GM23338 (cell line): ENCODE measurements around the gene COA6. TPM values are rescaled to one million over a fixed set of nuclear protein-coding genes. Genes with fewer than 3 reads are reported as not detected.

Experiments
- ATAC-seq: fragments of 200-7000 bp; cut with Tn5 transposase; 3 replicates; pipeline ENCODE4 v1.9.1; 2020
- DNase-seq: peaks from one replicate; pipeline ENCODE4 v3.0.0-alpha.2; 2015; ENCODE audit warnings: low spot score
- H2AFZ ChIP-seq: fragments of 200-600 bp; sonication (generic); 2 replicates; pipeline ENCODE4 v1.8.0; 2016; ENCODE audit warnings: antibody characterized with exemption, mild to moderate bottlenecking, moderate library complexity
- H3F3A ChIP-seq: fragments of 200-600 bp; sonication (generic); replicated peaks from 2 replicates; pipeline ENCODE4 v1.8.0; 2017; ENCODE audit warnings: antibody characterized with exemption, mixed run types, low read depth
- H3K27ac ChIP-seq: fragments of 200-600 bp; sonication (generic); 2 replicates; pipeline ENCODE4 v1.6.1; 2016; ENCODE audit warnings: low read depth
- H3K27me3 ChIP-seq: fragments of 200-600 bp; sonication (generic); 2 replicates; pipeline ENCODE4 v1.8.0; 2016; ENCODE audit warnings: mild to moderate bottlenecking, mixed run types, moderate library complexity; ENCODE audit not compliant: insufficient read depth
- H3K36me3 ChIP-seq: fragments of 200-600 bp; sonication (generic); 2 replicates; pipeline ENCODE4 v1.8.0; 2016; ENCODE audit warnings: mild to moderate bottlenecking; ENCODE audit not compliant: insufficient read depth
- H3K4me1 ChIP-seq: fragments of 200-600 bp; sonication (generic); 2 replicates; pipeline ENCODE4 v1.8.0; 2016; ENCODE audit warnings: mild to moderate bottlenecking, moderate library complexity; ENCODE audit not compliant: insufficient read depth
- H3K4me2 ChIP-seq: fragments of 200-600 bp; sonication (generic); 2 replicates; pipeline ENCODE4 v1.7.1; 2017; ENCODE audit warnings: mixed run types
- H3K4me3 ChIP-seq: fragments of 200-600 bp; sonication (generic); 2 replicates; pipeline ENCODE4 v1.6.1; 2016; ENCODE audit warnings: mixed run types
- H3K79me2 ChIP-seq: fragments of 200-600 bp; sonication (generic); replicated peaks from 2 replicates; pipeline ENCODE4 v1.8.0; 2017; ENCODE audit warnings: mild to moderate bottlenecking; ENCODE audit not compliant: insufficient read depth
- H3K9me2 ChIP-seq: fragments of 200-600 bp; sonication (generic); 2 replicates; pipeline ENCODE4 v1.8.0; 2017; ENCODE audit not compliant: insufficient read depth
- H4K20me1 ChIP-seq: fragments of 200-600 bp; sonication (generic); replicated peaks from 2 replicates; pipeline ENCODE4 v1.8.0; 2017; ENCODE audit warnings: mild to moderate bottlenecking; ENCODE audit not compliant: insufficient read depth
- H3K27ac Mint-ChIP-seq: 2 replicates; pipeline ENCODE4 v1.8.0; 2020; ENCODE audit warnings: inconsistent platforms, mild to moderate bottlenecking, moderate library complexity, mixed read lengths
- H3K27me3 Mint-ChIP-seq: 3 replicates; pipeline ENCODE4 v1.8.0; 2022; ENCODE audit warnings: low read depth, mild to moderate bottlenecking, moderate library complexity, mixed read lengths, inconsistent platforms; ENCODE audit not compliant: insufficient read depth, poor library complexity
- H3K36me3 Mint-ChIP-seq: 3 replicates; pipeline ENCODE4 v1.8.0; 2021; ENCODE audit warnings: low read depth, mild to moderate bottlenecking, inconsistent platforms, moderate library complexity, mixed read lengths
- H3K4me1 Mint-ChIP-seq: 3 replicates; pipeline ENCODE4 v1.8.0; 2020; ENCODE audit warnings: mild to moderate bottlenecking, inconsistent platforms, mixed read lengths
- H3K4me3 Mint-ChIP-seq: 3 replicates; pipeline ENCODE4 v1.8.0; 2021; ENCODE audit warnings: moderate library complexity, mild to moderate bottlenecking, inconsistent platforms, mixed read lengths
- H3K9me3 Mint-ChIP-seq: 3 replicates; pipeline ENCODE4 v1.8.0; 2020; ENCODE audit warnings: moderate library complexity, mild to moderate bottlenecking, inconsistent platforms, mixed read lengths
- CREB1 ChIP-seq: fragments of 250-450 bp; sonication (Bioruptor Pico); IDR thresholded peaks from 2 replicates; pipeline ENCODE4 v1.5.0; 2020; ENCODE audit warnings: low read depth, mild to moderate bottlenecking, moderate library complexity
- CTCF ChIP-seq, 2 experiments: fragments of 200-600 bp in 1 of 2; sonication (generic) in 1 of 2; conservative IDR thresholded peaks; 2 replicates each; pipeline versions ENCODE4 v1.5.1 to v1.6.1; 2016 to 2017; ENCODE audit warnings: antibody characterized with exemption in 2 of 2, low read depth in 2 of 2, mild to moderate bottlenecking in 2 of 2, moderate library complexity in 1 of 2
- ETS1 ChIP-seq: IDR thresholded peaks from 2 replicates; pipeline ENCODE4 v1.6.1; 2016; ENCODE audit warnings: antibody characterized with exemption
- EZH2 ChIP-seq: fragments of 200-600 bp; sonication (generic); IDR thresholded peaks from one replicate; pipeline ENCODE4 v1.8.0; 2017; ENCODE audit warnings: antibody characterized with exemption, mild to moderate bottlenecking, low read depth; ENCODE audit not compliant: unreplicated experiment
- EZH2phosphoT487 ChIP-seq: fragments of 200-600 bp; sonication (generic); IDR thresholded peaks from one replicate; pipeline ENCODE4 v1.8.1; 2018; ENCODE audit warnings: antibody characterized with exemption; ENCODE audit not compliant: unreplicated experiment
- JUNB ChIP-seq: IDR thresholded peaks from one replicate; pipeline ENCODE4 v1.6.1; 2016; ENCODE audit warnings: antibody characterized with exemption; ENCODE audit not compliant: unreplicated experiment
- NANOG ChIP-seq: IDR thresholded peaks from 2 replicates; pipeline ENCODE4 v1.6.1; 2016; ENCODE audit warnings: antibody characterized with exemption, borderline replicate concordance
- POLR2AphosphoS5 ChIP-seq: IDR thresholded peaks from 2 replicates; pipeline ENCODE4 v1.6.1; 2016; ENCODE audit warnings: antibody characterized with exemption, low read depth
- REST ChIP-seq: IDR thresholded peaks from one replicate; pipeline ENCODE4 v1.6.1; 2018; ENCODE audit warnings: antibody characterized with exemption; ENCODE audit not compliant: unreplicated experiment
- STAT1 ChIP-seq: IDR thresholded peaks from one replicate; pipeline ENCODE4 v1.6.1; 2016; ENCODE audit warnings: antibody characterized with exemption; ENCODE audit not compliant: unreplicated experiment
- ZNF114 ChIP-seq: fragments of 250-450 bp; sonication (Bioruptor Pico); IDR thresholded peaks from 2 replicates; pipeline ENCODE4 v1.5.0; 2020; ENCODE audit warnings: mild to moderate bottlenecking, moderate library complexity
- ZNF331 ChIP-seq: fragments of 250-450 bp; sonication (Bioruptor Pico); IDR thresholded peaks from 2 replicates; pipeline ENCODE4 v1.5.0; 2020; ENCODE audit warnings: low read depth, mild to moderate bottlenecking, moderate library complexity
- polyA plus RNA-seq: library from polyadenylated mRNA; unstranded; fragments of >200 nt; fragmentation: Nextera tagmentation; extraction: Ambion mirVana; gene quantifications from 2 replicates; pipeline ENCODE4 v1.2.1, GENCODE V29; 2016
- total RNA-seq: library from RNA; depleted of rRNA; stranded (reverse); fragments of >200 nt; shearing (Covaris generic); gene quantifications from 2 replicates; pipeline ENCODE4 v1.2.3, GENCODE V29; 2014

Gene COA6
- total and polyA plus RNA-seq, 2 experiments from 2014 or later: 20.7 to 156 TPM

- Histone ChIP-seq H3K4me1 (no peaks in the 10 kb centered on the region), H3K36me3 (0 out of 2 replicates have a peak, but pooled peaks cover 4% of the 10 kb centered on the region)
- no peak overlapping the region for H3K27ac Mint-ChIP-seq
Observed at GRCh38 chr1:234395297-234395696, 22.0 kb downstream of the COA6 start.

More at GRCh38 chr1:234395297-234395696, 22.0 kb downstream of the COA6 start:
- Histone ChIP-seq H3K27ac (no peak overlapping the region), H3K27me3 (no peaks in the 10 kb centered on the region), H4K20me1 (no peaks in the 10 kb centered on the region), H3K4me3 (no peak overlapping the region), H3K9me2 (no peaks in the 10 kb centered on the region), H3K4me2 (no peak overlapping the region), H3F3A (no peaks in the 10 kb centered on the region), H3K79me2 (no peaks in the 10 kb centered on the region), H2AFZ (no peak overlapping the region)
- TF ChIP-seq ZNF331: no peak
- TF ChIP-seq EZH2phosphoT487: no peak
- TF ChIP-seq CREB1 (CRISPR knock-in tag): no peak
- no peak for TF ChIP-seq JUNB
- no peak for TF ChIP-seq POLR2AphosphoS5
- TF ChIP-seq STAT1: no peak
- no peak for TF ChIP-seq ZNF114
- no peak for TF ChIP-seq CTCF (conservative IDR thresholded peaks at IDR 0.05; ENCODE audit: low read depth in 2 of 2)
- TF ChIP-seq ETS1: no peak
- no peak for TF ChIP-seq REST
- TF ChIP-seq NANOG: no peak
- TF ChIP-seq EZH2: no peak
- H3K27me3 Mint-ChIP-seq: peaks cover 2% of the 10 kb centered on the region
- peaks cover 29% of the 10 kb centered on the region for H3K36me3 Mint-ChIP-seq
- no peak for DNase-seq
- H3K4me3 Mint-ChIP-seq: no peak overlapping the region
- peaks cover 6% of the 10 kb centered on the region for H3K9me3 Mint-ChIP-seq
- no peaks in the 10 kb centered on the region; the same call in 2 of the 3 replicates for H3K4me1 Mint-ChIP-seq
- no peak for ATAC-seq
